HepG2 (cell line): Measurements from ENCODE around the gene MCOLN1. TPM values are rescaled to one million over a fixed set of nuclear protein-coding genes. Genes with fewer than 3 reads are reported as not detected.

Experiments used
- ARNT ChIP-seq: fragments of 450-650 bp; IDR thresholded peaks from 2 replicates; pipeline ENCODE4 v1.6.1; 2017
- CEBPG ChIP-seq: IDR thresholded peaks from 2 replicates; pipeline ENCODE4 v1.6.1; 2016
- CTCF ChIP-seq: sonication (generic); formaldehyde crosslinking; IDR thresholded peaks from 2 replicates; pipeline ENCODE4 v1.5.0; 2020; ENCODE audit warnings: mild to moderate bottlenecking, missing genetic modification reagents, moderate library complexity
- E2F1 ChIP-seq: sonication (generic); formaldehyde crosslinking; IDR thresholded peaks from 2 replicates; pipeline ENCODE4 v1.5.0; 2020; ENCODE audit warnings: missing genetic modification reagents
- E2F5 ChIP-seq: sonication (generic); formaldehyde crosslinking; conservative IDR thresholded peaks from 2 replicates; pipeline ENCODE4 v1.4.0; 2020; ENCODE audit warnings: missing genetic modification reagents
- HBP1 ChIP-seq: IDR thresholded peaks from 2 replicates; pipeline ENCODE4 v1.6.1; 2016; ENCODE audit warnings: low read depth, control low read depth
- HHEX ChIP-seq: IDR thresholded peaks from 2 replicates; pipeline ENCODE4 v1.6.1; 2016; ENCODE audit warnings: control low read depth
- PHF5A ChIP-seq: IDR thresholded peaks from one replicate; pipeline ENCODE4 v1.6.1; 2018; ENCODE audit warnings: low read depth, missing genetic modification reagents; ENCODE audit not compliant: unreplicated experiment
- TEAD3 ChIP-seq: optimal IDR thresholded peaks from 2 replicates; pipeline ENCODE3; 2016; ENCODE audit warnings: borderline replicate concordance
- THAP9 ChIP-seq: sonication (generic); formaldehyde crosslinking; IDR thresholded peaks from 2 replicates; pipeline ENCODE4; 2020; ENCODE audit warnings: missing genetic modification reagents, mild to moderate bottlenecking, borderline replicate concordance
- TOPORS ChIP-seq: sonication (generic); formaldehyde crosslinking; IDR thresholded peaks from 2 replicates; pipeline ENCODE4 v1.8.0; 2023; ENCODE audit warnings: mild to moderate bottlenecking, missing genetic modification reagents
- TRIM24 ChIP-seq: sonication (generic); formaldehyde crosslinking; IDR thresholded peaks from 2 replicates; pipeline ENCODE4 v1.8.0; 2022; ENCODE audit warnings: mild to moderate bottlenecking, missing genetic modification reagents
- ZBTB25 ChIP-seq: IDR thresholded peaks from 2 replicates; pipeline ENCODE4 v1.6.1; 2018; ENCODE audit warnings: missing genetic modification reagents
- ZBTB34 ChIP-seq: sonication (generic); formaldehyde crosslinking; IDR thresholded peaks from 2 replicates; pipeline ENCODE4 v1.8.0; 2022; ENCODE audit warnings: mild to moderate bottlenecking, missing genetic modification reagents
- ZBTB7B ChIP-seq: sonication (generic); formaldehyde crosslinking; IDR thresholded peaks from 2 replicates; pipeline ENCODE4 v1.4.0; 2020; ENCODE audit warnings: missing genetic modification reagents
- ZNF33A ChIP-seq: sonication (generic); formaldehyde crosslinking; IDR thresholded peaks from 2 replicates; pipeline ENCODE4 v1.5.1; 2020; ENCODE audit warnings: missing genetic modification reagents, mild to moderate bottlenecking, moderate library complexity, borderline replicate concordance
- ZNF564 ChIP-seq: sonication (generic); formaldehyde crosslinking; IDR thresholded peaks from 2 replicates; pipeline ENCODE4 v1.8.1; 2023; ENCODE audit warnings: mild to moderate bottlenecking, missing genetic modification reagents
- ZNF740 ChIP-seq: sonication (generic); formaldehyde crosslinking; IDR thresholded peaks from 2 replicates; pipeline ENCODE4 v1.4.0; 2020; ENCODE audit warnings: missing genetic modification reagents
- ZNF773 ChIP-seq: sonication (generic); formaldehyde crosslinking; IDR thresholded peaks from 2 replicates; pipeline ENCODE4 v1.4.0; 2020; ENCODE audit warnings: missing genetic modification reagents, borderline replicate concordance
- ZNF816 ChIP-seq: sonication (generic); formaldehyde crosslinking; IDR thresholded peaks from 2 replicates; pipeline ENCODE4 v1.8.0; 2022; ENCODE audit warnings: missing genetic modification reagents, mild to moderate bottlenecking, borderline replicate concordance
- polyA plus RNA-seq, 8 experiments: library from polyadenylated mRNA; depleted of rRNA in 3 of 8; stranded (reverse) in 7 of 8; unstranded in 1 of 8; fragments of >200 nt; fragmentation: Illumina TruSeq in 4 of 8; extraction: Trizol in 4 of 8; gene quantifications; 2 replicates each; pipeline versions ENCODE4 v1.2.1 to v1.2.3, GENCODE V29; 2011 to 2016; ENCODE audit warnings: low read depth in 4 of 8, missing spikeins in 1 of 8, mixed read lengths in 1 of 8; ENCODE audit not compliant: insufficient read depth in 1 of 8
- total RNA-seq, 5 experiments: library from RNA; depleted of rRNA; stranded (reverse); fragments of >200 nt; fragmentation: Illumina TruSeq; extraction: Trizol; gene quantifications; 2 replicates each; pipeline ENCODE4 v1.2.3, GENCODE V29; 2016; ENCODE audit warnings: low read depth in 1 of 5

Gene MCOLN1
- total and polyA plus RNA-seq, 2 of the 13 experiments (the other 11 are each of a cell fraction or from before 2014, with no cell fraction given), result 3.4 to 15.7 TPM

- TF ChIP-seq ZBTB25 (peak; percentile 44; the same call in 1 of the 2 replicates), CTCF (CRISPR knock-in tag) (no peak), TRIM24 (no peak), HBP1 (no peak), E2F5 (CRISPR knock-in tag) (no peak), ZNF564 (CRISPR knock-in tag) (no peak), ZNF740 (CRISPR knock-in tag) (no peak), ZBTB34 (CRISPR knock-in tag) (no peak), ARNT (no peak), HHEX (CRISPR knock-in tag) (no peak), TEAD3 (CRISPR knock-in tag) (peak; percentile 35), CEBPG (CRISPR knock-in tag) (no peak), ZNF33A (CRISPR knock-in tag) (no peak), ZNF816 (CRISPR knock-in tag) (no peak), E2F1 (CRISPR knock-in tag) (no peak), ZNF773 (CRISPR knock-in tag) (no peak), PHF5A (CRISPR knock-in tag) (no peak), THAP9 (no peak), TOPORS (CRISPR knock-in tag) (no peak), ZBTB7B (CRISPR knock-in tag) (no peak)
Observed at GRCh38 chr19:7515645-7516151, 6.7 kb upstream of the MCOLN1 start, which contains the start of gene ZNF358 (continued).
